SK-N-SH (cell line): ENCODE data around the gene MS4A4E. TPM values are rescaled to one million over a fixed set of nuclear protein-coding genes. Genes with fewer than 3 reads are reported as not detected.

ENCODE experiments used
- CTCF ChIA-PET: fragments of 300-600, 350-600 bp; formaldehyde crosslinking; extraction: SDS; loops from one replicate; lab custom pipeline; 2021; lab: Yijun Ruan, JAX
- POLR2A ChIA-PET: fragments of 350-600 bp; sonication (Branson Sonifier 250); formaldehyde crosslinking; extraction: SDS; loops from one replicate; lab custom pipeline; 2020; ENCODE audit warnings: antibody characterized with exemption, inconsistent platforms; lab: Yijun Ruan, JAX
- DNase-seq: peaks from one replicate; pipeline ENCODE4 v3.0.0; 2012
- H2AFZ ChIP-seq: fragments of 200-600 bp; sonication (generic); 2 replicates; pipeline ENCODE4 v1.8.1; 2016; ENCODE audit warnings: antibody characterized with exemption, mild to moderate bottlenecking, low read depth
- H3F3A ChIP-seq: fragments of 200-600 bp; sonication (generic); replicated peaks from 2 replicates; pipeline ENCODE3; 2016; ENCODE audit warnings: antibody characterized with exemption, mild to moderate bottlenecking; ENCODE audit not compliant: insufficient read depth
- H3K27ac ChIP-seq, 2 experiments: fragments of 200-500 bp in 1 of 2; fragments of 200-600 bp in 1 of 2; sonication (Bioruptor generic) in 1 of 2; sonication (generic), shearing (Covaris generic) in 1 of 2; 2 replicates each; pipeline versions ENCODE4 v1.5.1 to v1.6.1; 2014 to 2016; ENCODE audit warnings: low read depth in 2 of 2, inconsistent platforms in 1 of 2, low read length in 1 of 2, mild to moderate bottlenecking in 1 of 2, mixed read lengths in 1 of 2
- H3K27me3 ChIP-seq: fragments of 200-600 bp; sonication (generic), shearing (Covaris generic); 2 replicates; pipeline ENCODE4 v1.6.1; 2016; ENCODE audit warnings: mixed run types; ENCODE audit not compliant: insufficient read depth
- H3K36me3 ChIP-seq, 2 experiments: fragments of 200-500 bp in 1 of 2; fragments of 200-600 bp in 1 of 2; sonication (Bioruptor generic) in 1 of 2; sonication (generic) in 1 of 2; replicated peaks in 1 of 2; 2 replicates each; pipeline versions ENCODE3 to v1.5.1; 2014 to 2016; ENCODE audit warnings: low read length in 1 of 2, mild to moderate bottlenecking in 1 of 2; ENCODE audit not compliant: insufficient read depth in 2 of 2, control insufficient read depth in 1 of 2
- H3K4me1 ChIP-seq, 2 experiments: fragments of 200-500 bp in 1 of 2; fragments of 200-600 bp in 1 of 2; sonication (Bioruptor generic) in 1 of 2; sonication (generic), shearing (Covaris generic) in 1 of 2; 2 replicates each; pipeline versions ENCODE4 v1.5.1 to v1.6.1; 2014 to 2016; ENCODE audit warnings: low read depth in 1 of 2, low read length in 1 of 2, mixed run types in 1 of 2; ENCODE audit not compliant: insufficient read depth in 2 of 2, control insufficient read depth in 1 of 2
- H3K4me2 ChIP-seq: fragments of 200-600 bp; sonication (generic), shearing (Covaris generic); 2 replicates; pipeline ENCODE4 v1.6.1; 2017; ENCODE audit warnings: mixed run types
- H3K4me3 ChIP-seq, 2 experiments: fragments of 200-500 bp in 1 of 2; fragments of 200-600 bp in 1 of 2; sonication (Bioruptor generic) in 1 of 2; sonication (generic), shearing (Covaris generic) in 1 of 2; 2 replicates each; pipeline versions ENCODE4 v1.5.1 to v1.8.1; 2014 to 2016; ENCODE audit warnings: low read depth in 2 of 2, inconsistent platforms in 1 of 2, low read length in 1 of 2, mild to moderate bottlenecking in 1 of 2, mixed read lengths in 1 of 2, moderate library complexity in 1 of 2
- H3K79me2 ChIP-seq: fragments of 200-600 bp; sonication (generic); 2 replicates; pipeline ENCODE4 v1.8.1; 2017; ENCODE audit warnings: mild to moderate bottlenecking; ENCODE audit not compliant: insufficient read depth
- H3K9ac ChIP-seq: fragments of 200-600 bp; sonication (generic); 2 replicates; pipeline ENCODE4 v1.6.1; 2017; ENCODE audit warnings: mixed run types
- H3K9me2 ChIP-seq: fragments of 200-600 bp; sonication (generic); 2 replicates; pipeline ENCODE4 v1.6.1; 2017; ENCODE audit warnings: mixed run types
- H3K9me3 ChIP-seq: fragments of 200-600 bp; sonication (generic); 2 replicates; pipeline ENCODE4 v1.6.1; 2017; ENCODE audit warnings: mixed run types, mild to moderate bottlenecking, moderate library complexity
- H4K20me1 ChIP-seq: fragments of 200-600 bp; sonication (generic); 2 replicates; pipeline ENCODE4 v1.6.1; 2017; ENCODE audit warnings: mild to moderate bottlenecking, mixed run types; ENCODE audit not compliant: insufficient read depth
- EZH2phosphoT487 ChIP-seq: fragments of 200-600 bp; sonication (generic); IDR thresholded peaks from 2 replicates; pipeline ENCODE4 v1.6.1; 2017; ENCODE audit warnings: low read depth, mixed run types, mild to moderate bottlenecking, antibody characterized with exemption, moderate library complexity, borderline replicate concordance
- IRF3 ChIP-seq: fragments of 150-350 bp; IDR thresholded peaks from 2 replicates; pipeline ENCODE4 v1.6.1; 2016; ENCODE audit warnings: mild to moderate bottlenecking, low read depth, low read length
- NFIC ChIP-seq: IDR thresholded peaks from 2 replicates; pipeline ENCODE4 v1.4.0; 2012; ENCODE audit warnings: borderline replicate concordance
- PBX3 ChIP-seq: IDR thresholded peaks from 2 replicates; pipeline ENCODE4; 2012
- RCOR1 ChIP-seq: fragments of 150-350 bp; IDR thresholded peaks from 2 replicates; pipeline ENCODE4 v1.6.1; 2017; ENCODE audit warnings: antibody characterized with exemption, low read length
- WGBS: methylation state at CpG from one replicate; pipeline ENCODE4 v1.1.6; 2017; ENCODE audit warnings: low lambda C conversion rate; 5-methylcytosine and 5-hydroxymethylcytosine counted together
- polyA plus RNA-seq, 3 experiments: library from polyadenylated mRNA; depleted of rRNA; stranded (reverse); fragments of >200 nt; gene quantifications; 2 replicates each; pipeline ENCODE4 v1.2.3, GENCODE V29; 2012
- TF ChIP-seq, protein P1 (sequence below): IDR thresholded peaks from 2 replicates; pipeline ENCODE4 v1.6.1; 2012; ENCODE audit warnings: mild to moderate bottlenecking, low read depth, low read length, moderate library complexity

The MS4A4E gene
- polyA plus RNA-seq, 1 of the 3 experiments (the other 2 are of a cell fraction): not detected

DNA sequence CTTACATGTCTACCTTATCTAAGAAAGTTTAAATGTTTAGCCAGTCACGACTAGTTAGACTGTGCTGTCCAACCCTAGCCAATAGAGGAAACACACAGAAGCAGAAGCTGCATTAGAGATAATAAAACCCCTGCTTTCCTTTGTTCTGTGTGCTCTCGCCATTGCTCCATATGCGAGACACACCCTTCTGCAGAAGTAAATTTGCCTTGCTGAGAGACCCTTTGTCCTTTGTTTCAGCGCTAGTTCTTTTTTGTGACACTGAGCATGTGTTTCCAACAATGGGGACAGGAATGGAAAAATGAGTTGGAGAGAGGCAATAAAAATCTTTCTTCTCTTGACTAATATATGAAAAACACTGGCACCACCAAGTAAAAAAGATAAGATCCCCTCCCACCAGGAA lies 18.1 kb upstream of the MS4A4E start (continued):
- TF ChIP-seq, protein P1, sequence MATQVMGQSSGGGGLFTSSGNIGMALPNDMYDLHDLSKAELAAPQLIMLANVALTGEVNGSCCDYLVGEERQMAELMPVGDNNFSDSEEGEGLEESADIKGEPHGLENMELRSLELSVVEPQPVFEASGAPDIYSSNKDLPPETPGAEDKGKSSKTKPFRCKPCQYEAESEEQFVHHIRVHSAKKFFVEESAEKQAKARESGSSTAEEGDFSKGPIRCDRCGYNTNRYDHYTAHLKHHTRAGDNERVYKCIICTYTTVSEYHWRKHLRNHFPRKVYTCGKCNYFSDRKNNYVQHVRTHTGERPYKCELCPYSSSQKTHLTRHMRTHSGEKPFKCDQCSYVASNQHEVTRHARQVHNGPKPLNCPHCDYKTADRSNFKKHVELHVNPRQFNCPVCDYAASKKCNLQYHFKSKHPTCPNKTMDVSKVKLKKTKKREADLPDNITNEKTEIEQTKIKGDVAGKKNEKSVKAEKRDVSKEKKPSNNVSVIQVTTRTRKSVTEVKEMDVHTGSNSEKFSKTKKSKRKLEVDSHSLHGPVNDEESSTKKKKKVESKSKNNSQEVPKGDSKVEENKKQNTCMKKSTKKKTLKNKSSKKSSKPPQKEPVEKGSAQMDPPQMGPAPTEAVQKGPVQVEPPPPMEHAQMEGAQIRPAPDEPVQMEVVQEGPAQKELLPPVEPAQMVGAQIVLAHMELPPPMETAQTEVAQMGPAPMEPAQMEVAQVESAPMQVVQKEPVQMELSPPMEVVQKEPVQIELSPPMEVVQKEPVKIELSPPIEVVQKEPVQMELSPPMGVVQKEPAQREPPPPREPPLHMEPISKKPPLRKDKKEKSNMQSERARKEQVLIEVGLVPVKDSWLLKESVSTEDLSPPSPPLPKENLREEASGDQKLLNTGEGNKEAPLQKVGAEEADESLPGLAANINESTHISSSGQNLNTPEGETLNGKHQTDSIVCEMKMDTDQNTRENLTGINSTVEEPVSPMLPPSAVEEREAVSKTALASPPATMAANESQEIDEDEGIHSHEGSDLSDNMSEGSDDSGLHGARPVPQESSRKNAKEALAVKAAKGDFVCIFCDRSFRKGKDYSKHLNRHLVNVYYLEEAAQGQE: no peak
- no peak for TF ChIP-seq IRF3

DNA sequence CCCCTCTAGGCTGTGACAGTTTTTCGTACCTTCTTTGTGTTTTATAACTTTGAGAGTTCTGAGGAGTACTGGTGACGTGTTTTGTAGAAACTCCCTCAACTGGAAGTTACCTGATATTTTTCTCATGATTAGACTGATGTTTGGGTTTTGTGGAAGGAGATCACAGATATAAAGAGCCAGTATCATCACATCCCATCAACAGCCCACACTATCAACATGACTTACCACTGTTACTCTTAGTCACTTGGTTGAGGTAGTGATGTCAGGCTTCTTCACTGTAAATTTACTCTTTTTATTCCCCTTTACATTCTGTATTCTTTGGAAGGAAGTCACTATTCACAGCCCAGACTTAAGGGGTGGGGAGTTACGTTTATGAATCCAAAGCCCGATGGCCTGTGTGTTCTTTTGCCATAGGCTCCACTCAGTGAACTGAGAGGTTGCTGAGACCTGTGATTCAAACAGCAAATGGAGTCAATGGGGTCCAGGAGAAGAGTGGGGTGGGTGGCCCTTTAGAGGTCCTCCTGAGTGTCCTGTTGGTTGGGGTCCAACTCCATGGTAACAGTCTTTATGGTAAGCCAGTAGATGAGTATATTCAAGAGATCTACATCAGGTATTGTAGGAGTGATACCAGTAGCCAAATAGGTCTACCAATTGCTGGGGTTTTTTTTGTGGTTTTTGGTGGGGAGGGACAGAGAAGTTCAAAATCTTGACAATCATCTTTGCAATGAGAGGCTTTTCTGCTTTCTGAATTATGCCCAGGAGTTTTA lies 15.2 kb upstream of the MS4A4E start:
- H3F3A ChIP-seq: no peaks in the 10 kb centered on the region
- H3K36me3 ChIP-seq: no peaks in the 10 kb centered on the region
- WGBS: 0% methylated on average over 4 of the region's 4 CpGs
- H3K9me2 ChIP-seq: 0 out of 2 replicates have a peak, but pooled peaks cover 3% of the 10 kb centered on the region
- H3K4me1 ChIP-seq: no peaks in the 10 kb centered on the region
- no peaks in the 10 kb centered on the region for H3K9me3 ChIP-seq
- CTCF ChIA-PET: no interaction called here
- no peak for DNase-seq
- no peak overlapping the region for H3K27ac ChIP-seq
- H3K9ac ChIP-seq: no peak overlapping the region
- TF ChIP-seq RCOR1: no peak
- no peak for TF ChIP-seq PBX3
- no peak for TF ChIP-seq EZH2phosphoT487
- TF ChIP-seq NFIC: no peak
- TF ChIP-seq, all 33 proteins: peak for 0
- no peak overlapping the region for H2AFZ ChIP-seq
- POLR2A ChIA-PET: no interaction called here
- H3K4me3 ChIP-seq: no peak overlapping the region
- no peaks in the 10 kb centered on the region for H3K79me2 ChIP-seq
- H3K27me3 ChIP-seq: no peaks in the 10 kb centered on the region
- no peak overlapping the region for H3K4me2 ChIP-seq
- H4K20me1 ChIP-seq: no peaks in the 10 kb centered on the region
